HG02588 (cell line): Measurements from ENCODE around the gene BST1.
A peak's percentile ranks its signal among the peaks of the same experiment; 100 is the strongest.

Experiments
- ATAC-seq: cut with Tn5 transposase; IDR thresholded peaks from one replicate; pipeline ENCODE4 v1.9.1; 2021; ENCODE audit warnings: mild to moderate bottlenecking, moderate library complexity; ENCODE audit not compliant: unreplicated experiment

The BST1 gene

DNA sequence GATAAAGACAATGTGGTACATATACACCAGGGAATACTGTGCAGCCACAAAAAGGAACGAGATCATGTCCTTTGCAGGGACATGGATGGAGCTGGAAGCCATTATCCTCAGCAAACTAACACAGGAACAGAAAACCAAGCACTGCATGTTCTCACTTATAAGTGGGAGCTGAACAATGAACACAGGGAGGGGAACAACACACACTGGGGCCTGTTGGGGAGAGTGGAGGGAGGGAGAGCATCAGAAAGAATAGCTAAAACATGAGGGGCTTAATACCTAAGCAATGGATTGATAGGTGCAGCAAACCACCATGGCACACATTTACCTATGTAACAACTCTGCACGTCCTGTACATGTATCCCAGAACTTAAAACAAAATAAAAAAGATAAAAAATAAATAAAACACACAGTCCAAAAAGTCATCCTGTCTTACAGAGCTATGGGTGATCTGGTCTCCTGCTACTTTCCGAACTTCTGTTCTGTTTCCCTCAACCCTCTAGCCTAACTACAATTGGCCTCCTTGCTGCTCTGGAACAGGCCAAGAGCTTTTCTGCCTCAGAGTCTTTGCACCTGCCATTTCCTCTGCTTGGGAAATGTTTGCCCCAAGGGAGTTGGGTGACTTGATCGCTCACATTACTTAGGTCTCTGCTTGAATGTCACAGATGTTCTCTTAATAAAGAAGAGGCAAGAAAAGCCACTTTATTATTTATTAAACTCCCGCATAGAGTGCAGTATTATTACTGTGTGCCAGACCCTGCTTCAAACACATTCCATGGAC lies 74.2 kb downstream of the BST1 start:
- no peak for ATAC-seq

DNA sequence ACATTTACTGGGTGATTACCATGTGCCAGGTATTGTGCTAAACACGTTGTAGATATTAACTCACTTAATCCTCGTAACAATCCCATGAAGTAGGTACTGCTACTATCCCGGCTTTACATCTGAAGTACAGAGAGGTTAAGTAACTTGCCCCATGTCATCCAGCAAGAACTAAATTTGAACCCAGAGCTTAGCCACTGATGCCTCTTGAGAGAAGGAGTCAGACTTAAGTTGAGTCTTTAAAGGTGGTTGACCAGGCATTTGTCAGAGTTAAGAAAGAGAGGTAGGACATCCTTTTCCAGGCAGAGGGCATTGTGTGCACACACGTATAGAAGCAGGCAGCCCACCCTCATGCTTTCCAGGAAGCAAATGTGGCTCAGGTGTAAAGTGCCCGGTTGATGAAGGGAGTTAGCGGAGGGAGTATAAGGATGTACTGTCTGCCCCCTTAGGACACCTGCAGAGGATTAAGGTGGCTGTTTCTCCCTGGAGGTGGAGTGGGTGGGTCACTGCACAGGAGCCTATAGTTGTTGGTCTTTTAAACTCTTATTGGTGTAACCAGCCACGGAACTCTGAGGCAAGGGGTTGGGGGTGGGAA lies 74.9 kb downstream of the BST1 start:
- no peak for ATAC-seq

- peak; percentile 78 for ATAC-seq
Observed at GRCh38 chr4:15778289-15779241, 75.7 kb downstream of the BST1 start, which contains the start of gene CD38. Gene CD38, plus strand, starts transcription at chr4:15778328. Its CDS starts 87 bp downstream, at chr4:15778415.

DNA sequence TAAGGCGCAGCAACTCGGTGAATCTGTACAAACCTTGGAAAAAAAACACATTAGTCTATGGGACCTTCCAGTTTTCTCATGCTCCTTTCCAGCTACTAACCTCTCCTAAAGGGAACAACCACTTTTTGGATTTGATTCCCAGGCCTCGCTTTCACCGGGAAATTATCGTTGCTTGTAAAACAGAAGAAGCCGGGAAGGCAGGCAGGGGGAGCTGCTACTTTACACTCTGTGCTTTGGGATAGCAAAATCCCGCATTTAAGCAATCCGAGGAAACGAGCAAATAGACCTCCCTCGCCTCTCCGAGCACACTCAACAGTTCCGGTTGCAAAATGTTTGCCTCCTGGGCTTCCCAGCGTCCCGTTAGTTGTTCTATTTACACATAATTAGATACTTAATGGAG lies 76.4 kb downstream of the BST1 start:
- ATAC-seq: no peak

DNA sequence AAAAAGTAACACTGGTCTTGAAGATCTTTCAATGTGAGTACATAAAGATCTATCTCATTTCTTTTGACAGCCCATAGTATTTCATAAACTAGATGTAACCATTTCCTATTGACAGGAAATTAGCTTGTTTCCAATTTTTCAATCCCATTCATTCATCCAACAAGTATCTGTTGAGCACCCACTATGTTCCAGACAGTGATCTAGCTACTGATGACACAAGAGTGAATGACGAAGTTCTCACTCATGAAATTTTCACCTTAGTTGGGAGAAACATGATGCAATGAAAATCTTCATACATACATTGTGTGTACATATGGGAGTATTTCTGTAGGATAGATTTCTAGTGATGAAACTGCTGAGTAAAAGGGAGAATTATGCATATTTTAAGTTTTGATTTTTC lies 76.9 kb downstream of the BST1 start:
- no peak for ATAC-seq

DNA sequence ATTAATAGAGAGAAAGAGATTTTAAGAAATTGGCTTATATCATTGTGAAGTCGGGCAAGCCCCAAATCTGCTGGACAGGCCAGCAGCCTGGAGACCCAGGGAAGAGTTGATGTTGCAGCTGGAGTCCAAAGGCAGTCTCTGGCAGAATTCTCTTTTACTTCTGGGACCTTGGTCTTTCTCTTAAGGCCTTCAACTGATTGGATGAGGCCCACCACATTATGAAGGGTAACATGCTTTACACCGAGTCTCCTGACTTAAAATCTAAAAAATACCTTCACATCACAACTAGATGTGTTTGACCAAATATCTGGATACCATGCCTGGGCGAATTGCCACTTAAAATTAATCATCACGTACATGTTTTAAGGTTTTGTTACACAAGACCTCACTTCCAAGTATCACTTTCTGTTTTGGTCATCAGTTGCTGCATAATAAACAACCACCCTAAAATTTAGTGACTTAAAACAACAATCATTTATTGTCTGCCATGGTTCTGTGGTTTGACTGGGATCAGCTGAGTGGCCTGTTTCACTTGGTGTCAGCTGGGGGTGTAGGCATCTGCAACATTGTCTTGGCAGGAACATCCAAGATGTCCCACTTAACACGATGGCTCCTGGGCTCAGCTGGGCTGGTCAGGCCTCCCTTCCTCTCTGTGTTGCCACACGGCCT lies 78.7 kb downstream of the BST1 start:
- no peak for ATAC-seq
